Right hindlimb (tissue), 1 donor: Measurements from ENCODE around the gene CYP26B1.

Source experiments
- DNase-seq: peaks from one replicate; pipeline ENCODE4 v3.0.0-alpha.2; 2018

The CYP26B1 gene

GRCh38 chr2:72128059-72128842 lies 19.4 kb downstream of the CYP26B1 start:
- DNase-seq = no peak

GRCh38 chr2:72127401-72128058 lies 20.1 kb downstream of the CYP26B1 start:
- DNase-seq = peak; percentile 35

GRCh38 chr2:72126186-72127100 lies 21.2 kb downstream of the CYP26B1 start:
- no peak for DNase-seq

GRCh38 chr2:72124376-72124775 lies 23.3 kb downstream of the CYP26B1 start:
- DNase-seq = no peak

GRCh38 chr2:72121153-72121552 lies 26.5 kb downstream of the CYP26B1 start:
- no peak for DNase-seq

- no peak for DNase-seq
These were observed 28.7 kb downstream of the CYP26B1 start for GRCh38 chr2:72118951-72119350.

- DNase-seq = no peak
These were observed 29.3 kb downstream of the CYP26B1 start for GRCh38 chr2:72118386-72118785.

- DNase-seq = no peak
These were observed 29.9 kb downstream of the CYP26B1 start for GRCh38 chr2:72117718-72118117.

- no peak for DNase-seq
These were observed 30.6 kb downstream of the CYP26B1 start for GRCh38 chr2:72117029-72117428.

GRCh38 chr2:72116081-72116533 lies 31.6 kb downstream of the CYP26B1 start:
- peak; percentile 38 for DNase-seq

- DNase-seq = peak; percentile 69
These were observed 32.3 kb downstream of the CYP26B1 start for GRCh38 chr2:72115110-72116080.

GRCh38 chr2:72114693-72115051 lies 33.0 kb downstream of the CYP26B1 start:
- no peak for DNase-seq

- no peak for DNase-seq
These were observed 33.6 kb downstream of the CYP26B1 start for GRCh38 chr2:72113847-72114692.

- no peak for DNase-seq
These were observed 34.4 kb downstream of the CYP26B1 start for GRCh38 chr2:72112981-72113846.

GRCh38 chr2:72112401-72112800 lies 35.3 kb downstream of the CYP26B1 start:
- no peak for DNase-seq

- DNase-seq = no peak
These were observed 36.6 kb downstream of the CYP26B1 start for GRCh38 chr2:72111061-72111460.

GRCh38 chr2:72109904-72110303 lies 37.8 kb downstream of the CYP26B1 start:
- no peak for DNase-seq

GRCh38 chr2:72109291-72109690 lies 38.4 kb downstream of the CYP26B1 start:
- DNase-seq = no peak

- DNase-seq = no peak
These were observed 39.5 kb downstream of the CYP26B1 start for GRCh38 chr2:72108121-72108520.

GRCh38 chr2:72106978-72107377 lies 40.7 kb downstream of the CYP26B1 start:
- no peak for DNase-seq
